SK-N-SH treated with all-trans-retinoic acid at 6 μM for 48 hours (cell line): ENCODE results near the gene CNPY3.
"Not testable (repeated sequence)": the region's sequence is repeated elsewhere in the genome, so short reads cannot be mapped to it uniquely, and the experiment has no call there.

Source experiments
- ATAC-seq: fragments of 200-7000 bp; cut with Tn5 transposase; 3 replicates; pipeline ENCODE4 v1.9.1; 2020; ENCODE audit warnings: mild to moderate bottlenecking, moderate library complexity
- ARNTL ChIP-seq: fragments of 450-650 bp; formaldehyde crosslinking; IDR thresholded peaks from 2 replicates; pipeline ENCODE4 v1.5.0; 2020; ENCODE audit warnings: low read depth, mild to moderate bottlenecking, moderate library complexity, borderline replicate concordance
- BACH2 ChIP-seq: fragments of 250-450 bp; sonication (Bioruptor Pico); IDR thresholded peaks from 2 replicates; pipeline ENCODE4 v1.9.0; 2021; ENCODE audit warnings: mild to moderate bottlenecking, borderline replicate concordance
- CSDC2 ChIP-seq: fragments of 250-450 bp; sonication (Bioruptor Pico); IDR thresholded peaks from 2 replicates; pipeline ENCODE4 v1.5.0; 2020; ENCODE audit warnings: mild to moderate bottlenecking, moderate library complexity
- ESRRG ChIP-seq: fragments of 250-450 bp; sonication (Bioruptor Pico); IDR thresholded peaks from 2 replicates; pipeline ENCODE4 v1.6.1; 2021; ENCODE audit warnings: mild to moderate bottlenecking
- GLIS3 ChIP-seq: fragments of 250-450 bp; sonication (Bioruptor Pico); IDR thresholded peaks from 2 replicates; pipeline ENCODE4 v1.5.0; 2020; ENCODE audit warnings: mild to moderate bottlenecking, moderate library complexity
- ISL1 ChIP-seq: fragments of 250-450 bp; sonication (Bioruptor Pico); IDR thresholded peaks from 2 replicates; pipeline ENCODE4 v2.1.2; 2022; ENCODE audit warnings: mild to moderate bottlenecking, moderate library complexity
- OSR1 ChIP-seq: fragments of 250-450 bp; sonication (Bioruptor Pico); IDR thresholded peaks from 2 replicates; pipeline ENCODE4 v1.8.0; 2022; ENCODE audit warnings: moderate library complexity, mild to moderate bottlenecking, inconsistent platforms
- POU6F1 ChIP-seq: fragments of 250-450 bp; sonication (Bioruptor Pico); IDR thresholded peaks from 2 replicates; pipeline ENCODE4 v1.8.0; 2021; ENCODE audit warnings: low read depth, mild to moderate bottlenecking, moderate library complexity, borderline replicate concordance
- PPARA ChIP-seq: fragments of 250-450 bp; sonication (Bioruptor Pico); IDR thresholded peaks from 2 replicates; pipeline ENCODE4 v1.5.0; 2020; ENCODE audit warnings: mild to moderate bottlenecking, borderline replicate concordance
- RARB ChIP-seq: fragments of 250-450 bp; sonication (Bioruptor Pico); IDR thresholded peaks from 2 replicates; pipeline ENCODE4 v1.8.0; 2021; ENCODE audit warnings: mild to moderate bottlenecking, moderate library complexity
- SNAI2 ChIP-seq: fragments of 250-450 bp; sonication (Bioruptor Pico); IDR thresholded peaks from 2 replicates; pipeline ENCODE4 v1.5.0; 2020; ENCODE audit warnings: mild to moderate bottlenecking, moderate library complexity
- TCF4 ChIP-seq: fragments of 250-450 bp; sonication (Bioruptor Pico); IDR thresholded peaks from 2 replicates; pipeline ENCODE4 v1.8.0; 2021; ENCODE audit warnings: mild to moderate bottlenecking, moderate library complexity, borderline replicate concordance
- TOX ChIP-seq: fragments of 250-450 bp; sonication (Bioruptor Pico); IDR thresholded peaks from 2 replicates; pipeline ENCODE4 v1.8.0; 2021; ENCODE audit warnings: mild to moderate bottlenecking, moderate library complexity, borderline replicate concordance
- TSHZ2 ChIP-seq: fragments of 250-450 bp; sonication (Bioruptor Pico); IDR thresholded peaks from 2 replicates; pipeline ENCODE4 v1.5.0; 2020; ENCODE audit warnings: mild to moderate bottlenecking, moderate library complexity
- ZFP3 ChIP-seq: fragments of 250-450 bp; sonication (Bioruptor Pico); IDR thresholded peaks from 2 replicates; pipeline ENCODE4 v1.5.0; 2020; ENCODE audit warnings: mild to moderate bottlenecking, moderate library complexity
- ZFP30 ChIP-seq: fragments of 450-650 bp; formaldehyde crosslinking; IDR thresholded peaks from 2 replicates; pipeline ENCODE4 v1.5.0; 2022; ENCODE audit warnings: mild to moderate bottlenecking, moderate library complexity
- ZNF565 ChIP-seq: fragments of 450-650 bp; formaldehyde crosslinking; conservative IDR thresholded peaks from 2 replicates; pipeline ENCODE4 v1.5.0; 2020; ENCODE audit warnings: low read depth, mild to moderate bottlenecking, moderate library complexity
- ZNF70 ChIP-seq: fragments of 450-650 bp; formaldehyde crosslinking; IDR thresholded peaks from 2 replicates; pipeline ENCODE4 v1.5.0; 2020; ENCODE audit warnings: mild to moderate bottlenecking, moderate library complexity
- TF ChIP-seq, protein P1 (sequence below): fragments of 250-450 bp; sonication (Bioruptor Pico); IDR thresholded peaks from 2 replicates; pipeline ENCODE4 v1.5.1; 2020; ENCODE audit warnings: low read depth, mild to moderate bottlenecking, moderate library complexity
- TF ChIP-seq, protein P2 (sequence below): fragments of 250-450 bp; sonication (Bioruptor Pico); IDR thresholded peaks from 2 replicates; pipeline ENCODE4 v1.5.1; 2021; ENCODE audit warnings: mild to moderate bottlenecking, moderate library complexity

Gene CNPY3

GRCh38 chr6:42939810-42940167, 10.5 kb downstream of the CNPY3 start (continued):
- TF ChIP-seq TSHZ2 (CRISPR knock-in tag) (no peak), ARNTL (CRISPR knock-in tag) (no peak)

DNA sequence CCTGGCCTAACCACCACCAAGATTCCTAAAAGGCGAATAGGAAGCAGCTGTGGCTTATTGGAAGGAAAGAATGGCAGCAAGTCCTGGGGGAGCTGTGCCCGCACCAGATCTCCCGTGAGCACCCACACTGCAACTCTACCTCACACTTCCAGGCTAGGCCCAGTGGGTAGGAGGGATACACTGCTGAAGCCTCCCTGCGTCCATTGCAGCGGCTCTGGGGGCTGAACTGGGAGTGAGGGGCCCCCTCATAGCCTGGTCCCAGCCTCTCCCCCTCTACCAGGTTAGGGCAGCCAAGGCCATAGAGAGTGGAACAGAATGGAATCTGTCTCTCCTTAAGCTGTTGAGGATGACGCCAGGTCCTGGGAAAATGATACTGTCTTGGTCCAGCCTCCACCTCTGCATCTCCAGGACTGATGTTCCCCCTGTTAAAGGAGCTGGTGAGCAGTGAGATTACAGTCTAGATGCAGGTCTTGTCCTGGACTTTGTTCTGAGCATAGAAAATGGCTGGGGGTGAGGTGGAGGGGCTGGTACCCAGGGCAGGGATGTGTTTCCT, 11.3 kb downstream of the CNPY3 start:
- TF ChIP-seq TCF4 (CRISPR knock-in tag) (no peak), GLIS3 (no peak), ESRRG (CRISPR knock-in tag) (no peak), OSR1 (no peak), ZFP30 (CRISPR knock-in tag) (no peak), ZFP3 (CRISPR knock-in tag) (no peak), ZNF565 (no peak), CSDC2 (CRISPR knock-in tag) (no peak), BACH2 (CRISPR knock-in tag) (no peak), ISL1 (no peak), POU6F1 (CRISPR knock-in tag) (no peak), ZNF70 (no peak), SNAI2 (no peak), PPARA (CRISPR knock-in tag) (no peak), TOX (no peak), ARNTL (CRISPR knock-in tag) (no peak)
- TF ChIP-seq, protein P1, sequence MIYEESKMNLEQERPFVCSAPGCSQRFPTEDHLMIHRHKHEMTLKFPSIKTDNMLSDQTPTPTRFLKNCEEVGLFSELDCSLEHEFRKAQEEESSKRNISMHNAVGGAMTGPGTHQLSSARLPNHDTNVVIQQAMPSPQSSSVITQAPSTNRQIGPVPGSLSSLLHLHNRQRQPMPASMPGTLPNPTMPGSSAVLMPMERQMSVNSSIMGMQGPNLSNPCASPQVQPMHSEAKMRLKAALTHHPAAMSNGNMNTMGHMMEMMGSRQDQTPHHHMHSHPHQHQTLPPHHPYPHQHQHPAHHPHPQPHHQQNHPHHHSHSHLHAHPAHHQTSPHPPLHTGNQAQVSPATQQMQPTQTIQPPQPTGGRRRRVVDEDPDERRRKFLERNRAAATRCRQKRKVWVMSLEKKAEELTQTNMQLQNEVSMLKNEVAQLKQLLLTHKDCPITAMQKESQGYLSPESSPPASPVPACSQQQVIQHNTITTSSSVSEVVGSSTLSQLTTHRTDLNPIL (CRISPR knock-in tag) = no peak
- no peak for ATAC-seq

- not testable (repeated sequence) for ATAC-seq
Observed at GRCh38 chr6:42941356-42941755, 12.1 kb downstream of the CNPY3 start.

GRCh38 chr6:42942444-42942843, 13.2 kb downstream of the CNPY3 start:
- no peak for ATAC-seq

More at GRCh38 chr6:42942444-42942843, 13.2 kb downstream of the CNPY3 start:
- TF ChIP-seq ZFP3 (CRISPR knock-in tag) (no peak), RARB (CRISPR knock-in tag) (no peak), ESRRG (CRISPR knock-in tag) (no peak), GLIS3 (no peak), OSR1 (no peak)
- TF ChIP-seq, protein P2, sequence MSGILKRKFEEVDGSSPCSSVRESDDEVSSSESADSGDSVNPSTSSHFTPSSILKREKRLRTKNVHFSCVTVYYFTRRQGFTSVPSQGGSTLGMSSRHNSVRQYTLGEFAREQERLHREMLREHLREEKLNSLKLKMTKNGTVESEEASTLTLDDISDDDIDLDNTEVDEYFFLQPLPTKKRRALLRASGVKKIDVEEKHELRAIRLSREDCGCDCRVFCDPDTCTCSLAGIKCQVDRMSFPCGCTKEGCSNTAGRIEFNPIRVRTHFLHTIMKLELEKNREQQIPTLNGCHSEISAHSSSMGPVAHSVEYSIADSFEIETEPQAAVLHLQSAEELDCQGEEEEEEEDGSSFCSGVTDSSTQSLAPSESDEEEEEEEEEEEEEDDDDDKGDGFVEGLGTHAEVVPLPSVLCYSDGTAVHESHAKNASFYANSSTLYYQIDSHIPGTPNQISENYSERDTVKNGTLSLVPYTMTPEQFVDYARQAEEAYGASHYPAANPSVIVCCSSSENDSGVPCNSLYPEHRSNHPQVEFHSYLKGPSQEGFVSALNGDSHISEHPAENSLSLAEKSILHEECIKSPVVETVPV (CRISPR knock-in tag) = no peak
- TF ChIP-seq, protein P1 (CRISPR knock-in tag) = no peak
